A549 (cell line): ENCODE measurements around the gene COL12A1.

ENCODE experiments used
- ESRRA ChIP-seq: fragments of 150-350 bp; IDR thresholded peaks from 2 replicates; pipeline ENCODE4 v1.6.1; 2014; ENCODE audit warnings: mild to moderate bottlenecking, low read length, borderline replicate concordance
- JUN ChIP-seq, 2 experiments: fragments of >200 bp; sonication (Bioruptor Twin); formaldehyde crosslinking; IDR thresholded peaks; 2 replicates in 1 of 2; 3 replicates in 1 of 2; pipeline ENCODE4 v1.6.1; 2016 to 2017
- ZC3H11A ChIP-seq: fragments of 450-650 bp; IDR thresholded peaks from 2 replicates; pipeline ENCODE4 v1.6.1; 2014; ENCODE audit warnings: antibody characterized with exemption, mild to moderate bottlenecking

DNA sequence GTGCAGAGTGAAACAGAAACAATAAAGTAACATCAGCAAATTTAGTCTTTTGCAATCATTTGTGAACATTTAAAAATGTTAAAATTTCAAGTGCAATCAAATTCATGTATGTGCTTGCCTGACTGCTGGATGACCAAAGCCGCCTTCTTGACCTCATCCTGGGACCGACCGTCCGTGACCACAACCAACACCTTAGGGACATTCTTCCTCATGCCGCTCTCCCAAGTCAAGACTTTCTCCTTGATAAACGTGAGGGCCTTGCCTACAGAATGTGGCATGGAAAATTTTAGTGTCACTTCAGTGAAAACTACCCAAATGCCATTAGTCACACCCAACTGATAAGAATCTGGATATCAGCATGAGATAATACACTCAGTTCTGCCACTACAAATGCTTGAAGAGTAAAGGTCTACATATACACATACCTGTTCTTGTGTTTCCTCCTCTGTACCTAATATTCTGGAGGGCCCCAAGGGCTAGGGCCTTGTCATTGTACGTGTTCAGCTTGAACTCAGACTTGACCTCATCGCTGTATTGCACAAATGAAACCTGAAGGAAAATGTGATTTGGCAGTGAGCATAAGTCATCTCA is 86.8 kb downstream of the COL12A1 start:
- no peak for TF ChIP-seq JUN (IDR thresholded peaks at IDR 0.05)
- no peak for TF ChIP-seq ZC3H11A
- no peak for TF ChIP-seq ESRRA
